ENCODE measurements around the gene ALDH4A1.

The ALDH4A1 gene

DNA sequence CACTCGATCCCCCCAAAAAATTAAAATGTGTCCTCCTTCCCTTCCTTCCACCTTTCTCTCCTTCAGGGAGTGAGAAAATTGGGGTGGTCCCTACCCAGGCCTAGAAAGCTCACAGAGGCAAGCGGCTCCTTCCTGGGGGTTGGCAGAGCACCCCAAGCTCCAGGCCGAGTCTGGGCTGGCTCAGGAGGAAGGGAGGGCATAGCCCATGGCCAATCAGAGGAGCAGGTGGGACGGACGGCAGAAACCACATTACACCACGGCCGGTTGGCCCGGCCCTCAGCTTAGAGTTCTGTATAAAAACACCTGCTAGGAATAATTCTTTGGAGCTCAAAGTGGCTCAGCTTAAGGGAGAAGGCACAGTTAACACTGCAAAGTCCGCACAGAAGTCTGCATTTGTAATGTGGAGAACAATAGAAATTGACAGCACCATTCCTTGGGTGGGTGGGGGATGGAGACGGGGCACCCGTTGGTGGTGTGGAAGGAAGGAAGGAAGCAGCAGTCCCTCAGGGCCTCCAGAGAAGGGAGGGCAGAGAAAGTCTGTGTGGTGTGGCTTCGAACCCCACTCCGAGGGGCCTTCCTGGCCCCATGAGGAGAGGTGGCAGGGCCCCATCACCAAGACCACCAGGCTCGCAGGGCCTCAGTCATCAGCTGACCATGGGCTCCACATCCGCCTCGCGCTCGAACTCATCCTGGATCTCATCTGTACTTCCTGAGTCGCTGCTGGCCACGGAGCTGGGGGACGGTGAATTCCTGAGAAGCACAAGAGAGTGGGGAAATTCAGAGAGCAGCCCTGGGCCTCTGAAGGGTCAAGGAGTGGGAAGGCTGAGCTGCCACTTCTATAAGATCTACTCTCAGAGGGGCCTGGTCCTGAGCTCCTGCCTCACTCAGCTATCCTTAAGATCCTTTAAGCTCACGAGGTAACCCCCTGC, 5.8 kb upstream of the ALDH4A1 start:
- H3K27me3 ChIP-seq: no peaks in the 10 kb centered on the region
- H3K4me1 ChIP-seq: no peaks in the 10 kb centered on the region
- H3K9me3 ChIP-seq: no peaks in the 10 kb centered on the region
- DNase-seq: no peak
- TF ChIP-seq, protein P1, sequence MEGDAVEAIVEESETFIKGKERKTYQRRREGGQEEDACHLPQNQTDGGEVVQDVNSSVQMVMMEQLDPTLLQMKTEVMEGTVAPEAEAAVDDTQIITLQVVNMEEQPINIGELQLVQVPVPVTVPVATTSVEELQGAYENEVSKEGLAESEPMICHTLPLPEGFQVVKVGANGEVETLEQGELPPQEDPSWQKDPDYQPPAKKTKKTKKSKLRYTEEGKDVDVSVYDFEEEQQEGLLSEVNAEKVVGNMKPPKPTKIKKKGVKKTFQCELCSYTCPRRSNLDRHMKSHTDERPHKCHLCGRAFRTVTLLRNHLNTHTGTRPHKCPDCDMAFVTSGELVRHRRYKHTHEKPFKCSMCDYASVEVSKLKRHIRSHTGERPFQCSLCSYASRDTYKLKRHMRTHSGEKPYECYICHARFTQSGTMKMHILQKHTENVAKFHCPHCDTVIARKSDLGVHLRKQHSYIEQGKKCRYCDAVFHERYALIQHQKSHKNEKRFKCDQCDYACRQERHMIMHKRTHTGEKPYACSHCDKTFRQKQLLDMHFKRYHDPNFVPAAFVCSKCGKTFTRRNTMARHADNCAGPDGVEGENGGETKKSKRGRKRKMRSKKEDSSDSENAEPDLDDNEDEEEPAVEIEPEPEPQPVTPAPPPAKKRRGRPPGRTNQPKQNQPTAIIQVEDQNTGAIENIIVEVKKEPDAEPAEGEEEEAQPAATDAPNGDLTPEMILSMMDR (IDR thresholded peaks at IDR 0.05; ENCODE audit: low read depth, low read length): no peak
- no peaks in the 10 kb centered on the region for H3K36me3 ChIP-seq
- no peak overlapping the region for H3K4me3 ChIP-seq (ENCODE audit: low read depth, low read length)

DNA sequence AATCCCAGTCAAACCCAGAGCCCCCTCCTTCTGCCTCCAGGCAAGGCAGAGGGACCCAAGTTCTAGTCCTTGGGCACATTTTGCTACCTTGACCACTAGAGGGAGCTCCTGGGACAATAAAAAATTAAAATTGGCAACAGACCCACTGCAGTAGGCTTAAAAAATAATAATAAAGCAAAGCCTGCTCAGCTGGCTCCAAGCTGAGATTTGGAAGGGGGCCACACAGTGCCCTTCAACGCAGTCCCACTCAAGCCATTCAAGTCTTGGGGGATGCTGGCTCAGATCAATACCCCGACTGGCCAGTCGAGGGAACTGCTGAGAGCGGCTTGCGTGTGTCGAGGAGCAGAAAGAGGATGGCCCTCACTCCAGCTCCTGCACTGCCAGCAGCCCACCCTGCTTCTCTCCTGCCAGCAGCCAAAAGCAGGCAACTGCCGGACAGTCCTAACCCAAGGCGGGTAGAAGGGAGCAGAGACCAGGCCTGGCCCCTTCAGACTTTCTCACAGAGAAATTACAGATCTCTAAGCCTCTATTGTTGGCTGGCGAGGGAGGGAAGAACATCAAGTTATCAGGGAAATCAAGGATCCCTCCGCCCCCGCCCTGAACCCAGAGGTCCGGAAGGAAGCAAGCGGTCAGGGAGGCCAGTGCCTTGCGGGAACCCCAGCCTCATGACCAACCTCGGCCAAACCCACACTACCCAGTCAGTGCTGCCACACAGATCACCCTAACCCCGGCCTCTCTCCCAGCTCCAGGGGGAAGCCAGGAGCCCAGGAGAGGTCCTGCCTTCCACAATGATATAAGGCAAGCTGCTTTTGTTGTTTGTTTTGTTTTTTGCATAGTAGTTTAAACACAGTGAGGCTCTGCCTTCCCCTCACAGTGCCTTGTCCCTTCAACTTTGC, 4.9 kb upstream of the ALDH4A1 start:
- Histone ChIP-seq H3K27me3 (no peaks in the 10 kb centered on the region), H3K4me1 (no peaks in the 10 kb centered on the region), H3K9me3 (no peaks in the 10 kb centered on the region), H3K4me3 (ENCODE audit: low read depth, low read length) (no peak overlapping the region), H3K36me3 (no peaks in the 10 kb centered on the region)
- TF ChIP-seq, protein P1 (IDR thresholded peaks at IDR 0.05; ENCODE audit: low read depth, low read length): peak; percentile 66
- DNase-seq: peak; percentile 45

DNA sequence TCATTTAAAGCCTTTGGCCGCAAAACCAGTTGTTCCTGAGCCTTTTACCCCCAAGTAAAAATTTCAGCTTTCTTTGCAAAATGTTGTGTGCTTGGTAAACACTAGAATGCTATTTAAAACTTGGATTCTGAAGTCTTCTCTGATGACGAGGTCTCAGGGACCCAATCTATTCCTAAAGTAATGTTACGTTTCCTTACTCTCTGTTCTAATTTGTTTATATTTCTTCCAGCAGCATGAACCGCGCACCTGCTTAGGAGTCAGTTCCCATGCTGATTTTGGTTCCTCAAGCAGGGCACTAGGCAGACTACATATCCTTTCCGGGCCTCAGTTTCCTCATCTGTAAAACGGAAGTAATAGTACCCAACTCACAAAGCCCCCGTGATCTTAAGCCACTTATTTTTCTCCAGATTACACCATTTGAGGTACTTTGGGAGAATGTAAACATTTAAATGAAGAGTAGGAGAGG, 969 bp upstream of the ALDH4A1 start:
- H3K27me3 ChIP-seq: no peaks in the 10 kb centered on the region
- TF ChIP-seq, protein P1 (IDR thresholded peaks at IDR 0.05; ENCODE audit: low read depth, low read length): no peak
- no peaks in the 10 kb centered on the region for H3K4me1 ChIP-seq
- H3K9me3 ChIP-seq: no peaks in the 10 kb centered on the region
- H3K4me3 ChIP-seq (ENCODE audit: low read depth, low read length): peak overlapping the region; percentile 75
- no peak for DNase-seq
- no peaks in the 10 kb centered on the region for H3K36me3 ChIP-seq

DNA sequence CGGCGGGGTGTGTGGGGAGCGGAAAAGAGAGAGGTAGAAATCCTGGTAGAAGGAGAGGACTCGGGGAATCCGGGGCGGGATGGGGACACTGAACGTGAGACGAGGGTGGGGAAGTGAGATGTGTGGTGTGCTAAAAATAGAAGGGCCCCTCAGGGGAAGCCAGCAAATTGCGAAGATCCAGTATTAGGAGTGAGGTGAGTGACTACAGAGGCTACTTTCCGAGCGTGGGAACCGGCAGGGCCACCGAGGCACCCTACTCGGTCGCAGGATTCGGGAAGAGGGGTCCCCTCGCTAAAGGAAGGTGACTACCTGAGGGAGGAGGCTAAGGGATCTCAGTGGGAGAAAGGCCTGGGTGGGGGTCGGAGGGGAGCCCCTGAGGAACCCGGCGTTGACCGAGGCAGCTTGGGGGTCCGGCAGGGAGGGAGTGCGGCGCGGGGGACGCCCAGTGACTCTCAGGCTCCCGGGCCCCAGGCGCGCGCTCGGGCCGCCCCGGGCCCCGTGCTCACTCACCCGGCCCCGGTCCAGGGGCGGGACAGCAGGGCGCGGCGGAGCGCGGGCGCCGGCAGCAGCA, 318 bp downstream of the ALDH4A1 start:
- H3K27me3 ChIP-seq: no peaks in the 10 kb centered on the region
- no peaks in the 10 kb centered on the region for H3K9me3 ChIP-seq
- TF ChIP-seq, protein P1 (IDR thresholded peaks at IDR 0.05; ENCODE audit: low read depth, low read length): no peak
- H3K36me3 ChIP-seq: no peaks in the 10 kb centered on the region
- no peak for DNase-seq
- peak overlapping the region; percentile 75 for H3K4me3 ChIP-seq (ENCODE audit: low read depth, low read length)
- H3K4me1 ChIP-seq: no peaks in the 10 kb centered on the region

DNA sequence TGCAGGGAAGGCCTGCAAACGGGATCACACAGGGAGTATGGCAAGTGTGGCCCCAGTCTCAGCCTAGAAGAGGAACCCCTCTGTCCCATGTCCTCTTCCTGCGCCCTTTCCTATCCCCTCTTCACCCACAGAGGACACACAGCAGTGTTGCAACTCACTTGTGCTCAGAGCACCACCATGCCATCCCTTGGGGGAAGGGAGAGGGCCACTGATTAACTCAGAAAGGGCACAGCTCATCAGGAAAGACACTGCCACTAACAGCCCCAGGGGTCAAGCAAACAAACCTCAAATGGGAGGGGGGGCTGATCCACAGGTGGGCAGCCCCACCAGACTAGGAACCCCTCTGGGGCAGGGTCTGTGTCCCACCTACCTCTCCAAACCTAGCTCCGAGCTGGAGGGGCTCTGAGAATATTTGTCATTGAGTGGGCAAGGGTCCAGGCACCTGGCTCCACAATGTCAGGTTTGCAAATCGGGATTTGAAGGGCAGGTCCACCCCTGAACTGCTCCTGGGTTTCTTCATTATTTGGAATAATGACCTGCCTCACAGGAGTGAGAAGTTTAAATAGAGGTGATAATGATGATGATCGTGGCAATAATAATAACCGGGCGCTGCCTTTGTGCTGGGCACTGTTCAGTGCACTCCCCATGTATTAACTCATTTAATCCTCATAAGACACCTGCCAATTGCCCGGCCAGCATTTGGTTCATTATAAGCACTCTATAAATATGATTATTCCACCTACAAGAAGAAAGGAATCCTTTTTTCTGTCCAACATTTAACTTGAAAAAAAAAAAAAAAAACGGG, 1.0 kb downstream of the ALDH4A1 start:
- TF ChIP-seq, protein P1 (IDR thresholded peaks at IDR 0.05; ENCODE audit: low read depth, low read length): no peak
- no peak for DNase-seq
- Histone ChIP-seq H3K4me1 (no peaks in the 10 kb centered on the region), H3K4me3 (ENCODE audit: low read depth, low read length) (peak overlapping the region; percentile 75), H3K27me3 (no peaks in the 10 kb centered on the region), H3K36me3 (no peaks in the 10 kb centered on the region), H3K9me3 (no peaks in the 10 kb centered on the region)

All from BE2C (cell line).